HG03280 (cell line): ENCODE data around the gene POLR2F.

Experiments used
- ATAC-seq: cut with Tn5 transposase; IDR thresholded peaks from one replicate; pipeline ENCODE4 v1.9.1; 2021; ENCODE audit warnings: mild to moderate bottlenecking, moderate library complexity; ENCODE audit not compliant: unreplicated experiment

Gene POLR2F

GRCh38 chr22:37979782-37980181, 26.3 kb downstream of the POLR2F start:
- ATAC-seq, result no peak

DNA sequence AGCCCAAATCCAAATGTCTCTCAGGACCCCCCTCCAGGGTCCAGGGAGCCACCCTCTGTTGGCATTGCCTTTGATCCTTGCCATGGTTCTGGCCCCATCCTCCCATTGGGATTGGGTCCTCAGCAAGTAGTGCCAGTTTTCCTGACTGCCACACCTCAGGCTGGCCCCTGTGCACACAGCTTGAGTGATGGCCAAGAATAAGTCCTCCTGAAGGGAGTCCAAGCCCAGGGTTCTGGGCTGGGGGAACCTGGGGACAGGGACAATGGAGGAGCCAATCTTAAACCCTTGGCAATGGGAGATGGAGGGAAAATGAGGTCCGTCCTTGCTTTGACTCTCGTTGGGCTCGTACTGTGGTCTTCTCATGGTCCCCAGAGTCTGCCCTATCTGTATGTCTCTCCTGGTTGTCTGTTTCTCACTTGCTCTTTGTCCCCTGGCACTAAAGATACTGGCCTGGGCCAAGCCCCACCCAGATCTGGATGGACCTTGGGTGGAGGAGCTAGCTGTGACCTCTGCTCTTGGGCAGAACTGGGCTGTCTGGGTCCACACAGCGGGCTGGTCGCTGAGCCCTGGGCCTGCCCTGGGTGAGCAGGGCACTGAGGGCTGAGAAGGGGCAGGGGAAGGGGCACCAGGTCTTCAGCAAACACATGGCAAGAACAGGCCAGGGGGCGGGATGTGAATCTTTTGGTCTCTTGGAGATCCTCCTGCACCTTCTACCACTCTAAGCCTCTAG, 27.9 kb downstream of the POLR2F start:
- ATAC-seq, result no peak

GRCh38 chr22:37982151-37982785, 28.8 kb downstream of the POLR2F start:
- no peak for ATAC-seq

DNA sequence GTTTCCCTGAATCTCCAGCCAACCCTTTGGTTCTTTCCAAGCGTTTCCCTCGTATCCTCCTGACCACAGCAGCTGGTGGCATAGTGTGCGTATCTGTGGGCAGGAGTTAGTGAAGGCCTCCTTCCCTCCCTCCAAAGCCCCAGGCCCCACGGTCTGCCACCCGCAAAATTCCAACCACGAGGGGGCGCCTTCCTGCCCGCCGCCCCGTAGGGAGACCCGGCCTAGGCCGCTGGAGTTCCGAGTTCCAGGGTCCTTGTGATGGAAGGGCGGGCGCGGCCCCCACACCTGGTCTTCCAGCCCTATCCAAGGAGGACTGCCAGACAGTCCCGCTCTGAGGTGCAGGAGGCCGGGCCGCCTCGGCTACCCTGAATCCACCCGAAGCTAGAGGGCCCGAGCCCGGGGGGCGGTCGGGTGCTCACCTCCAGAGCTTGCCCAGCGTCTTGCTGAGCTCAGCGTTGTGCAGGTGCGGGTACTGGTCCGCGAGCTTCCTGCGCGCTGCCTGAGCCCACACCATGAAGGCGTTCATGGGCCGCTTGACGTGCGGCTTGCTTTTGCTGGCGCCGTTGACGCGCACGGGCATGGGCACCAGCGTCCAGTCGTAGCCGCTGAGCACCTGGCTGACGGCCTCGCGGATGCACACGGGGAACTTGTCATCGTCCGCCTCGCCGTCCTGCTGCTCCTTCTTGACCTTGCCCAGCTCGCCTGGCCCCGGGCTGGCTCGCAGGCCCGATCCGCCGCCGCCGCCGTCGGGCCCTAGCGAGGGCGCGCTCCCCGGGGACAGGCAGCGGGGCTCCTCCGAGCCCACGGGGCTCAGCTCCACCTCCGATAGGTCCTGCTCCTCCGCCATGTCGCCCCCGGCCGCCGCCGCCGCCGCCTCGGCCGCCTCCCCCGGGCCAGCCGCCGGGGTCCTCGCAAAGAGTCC, 29.7 kb downstream of the POLR2F start:
- no peak for ATAC-seq

DNA sequence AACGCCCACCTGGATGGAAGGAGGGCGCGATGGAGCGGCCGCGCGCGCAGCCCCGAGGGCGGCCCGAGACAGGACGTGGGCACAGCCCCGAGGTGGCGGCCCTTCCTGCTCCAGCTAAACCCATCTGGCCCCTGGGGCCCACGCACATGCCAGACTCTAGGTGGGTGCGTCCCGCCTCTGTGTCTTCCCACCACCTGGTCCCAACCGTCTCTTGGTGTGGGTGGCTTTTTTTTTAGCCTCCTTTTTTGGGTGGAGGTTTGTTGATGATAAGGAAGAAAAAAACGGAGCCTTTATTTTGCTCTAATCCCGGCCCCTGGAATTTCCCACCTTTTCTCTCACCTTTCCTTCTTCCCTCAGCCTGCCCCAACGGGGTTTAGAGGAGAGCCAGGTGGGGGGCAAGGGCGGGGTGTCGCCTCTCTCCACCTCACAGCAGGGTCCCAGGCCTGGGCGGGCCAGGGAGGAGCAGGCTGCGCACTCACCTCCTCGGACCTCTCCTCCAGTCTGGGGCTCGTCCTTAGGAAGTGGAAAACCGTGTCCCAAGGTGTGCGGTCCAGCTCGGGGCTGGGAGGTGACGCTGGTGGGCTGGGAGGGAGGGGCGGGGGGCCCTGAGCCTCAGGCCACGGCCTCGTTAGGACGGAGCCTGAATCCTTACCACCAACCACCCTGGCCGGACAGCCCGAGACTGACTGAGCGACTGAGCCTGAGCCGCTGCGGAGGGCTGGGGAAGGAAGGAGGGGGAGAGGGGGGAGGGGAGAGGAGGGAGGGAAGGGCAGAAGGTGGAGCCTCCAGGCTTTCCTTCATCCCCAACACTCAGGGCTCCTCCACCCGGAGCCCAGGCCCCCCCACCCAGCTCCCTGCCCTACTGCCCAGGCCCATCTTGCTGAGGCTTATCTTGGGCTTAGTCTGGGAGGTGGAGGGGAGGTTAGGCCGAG, 30.6 kb downstream of the POLR2F start, which contains the start of gene SOX10:
TSS of gene SOX10 (minus strand) at position 696 of the 932 bp plus-strand sequence. CDS start 771 bp downstream, outside the sequence.
- no peak for ATAC-seq

DNA sequence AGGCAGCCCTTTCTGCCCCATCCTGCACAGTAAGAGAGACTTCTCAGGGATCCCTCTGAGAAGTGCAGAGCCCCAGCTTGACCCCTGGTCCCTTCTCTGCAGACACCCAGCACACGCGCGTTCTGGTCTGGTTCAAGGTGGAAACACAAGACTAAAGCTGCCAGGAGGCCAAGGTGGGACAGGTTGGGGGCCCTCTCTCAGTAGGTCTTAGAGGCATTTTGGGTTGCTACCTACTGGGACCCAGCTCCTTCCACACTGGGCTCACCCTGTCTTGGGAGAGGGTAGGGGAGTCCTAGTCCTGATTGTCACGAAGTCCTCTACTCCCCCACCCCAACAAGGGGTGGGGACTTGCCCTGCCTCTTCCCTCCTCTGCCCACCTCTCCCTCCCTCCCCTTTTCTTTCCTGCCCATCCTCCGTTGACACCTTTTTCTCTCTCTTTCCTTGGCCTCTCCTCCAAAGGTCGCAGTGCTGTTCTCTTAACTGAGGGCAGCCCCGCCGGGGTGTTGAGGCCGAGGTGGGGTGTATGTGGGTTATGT, 31.6 kb downstream of the POLR2F start:
- ATAC-seq, result no peak

DNA sequence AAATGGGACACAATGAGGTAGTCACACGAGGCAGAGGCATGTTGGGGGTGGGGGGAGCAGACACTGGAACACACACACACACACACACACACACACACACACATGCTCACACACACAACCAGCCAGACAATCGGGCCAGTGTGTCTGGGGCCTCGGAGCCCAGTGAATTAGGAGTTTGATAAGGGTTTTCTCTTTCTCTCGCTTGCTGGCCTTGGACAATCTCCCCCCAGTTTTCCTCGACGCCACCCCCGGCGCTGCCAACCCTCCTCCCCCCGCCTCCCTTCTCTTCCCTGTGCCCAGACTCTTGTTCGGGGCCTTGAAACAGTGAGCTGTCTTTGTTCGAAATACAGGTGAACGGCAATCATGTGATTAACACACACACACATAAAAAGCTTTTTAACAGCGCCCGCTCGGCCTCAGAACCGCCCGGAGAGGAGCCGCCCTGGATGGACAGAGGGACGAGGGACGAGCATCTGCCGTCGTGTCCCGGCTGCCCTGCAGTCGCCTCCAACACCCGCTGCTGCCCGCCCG, 32.3 kb downstream of the POLR2F start:
- ATAC-seq, result no peak

- no peak for ATAC-seq
Measured at GRCh38 chr22:37986371-37986770, 32.9 kb downstream of the POLR2F start.

DNA sequence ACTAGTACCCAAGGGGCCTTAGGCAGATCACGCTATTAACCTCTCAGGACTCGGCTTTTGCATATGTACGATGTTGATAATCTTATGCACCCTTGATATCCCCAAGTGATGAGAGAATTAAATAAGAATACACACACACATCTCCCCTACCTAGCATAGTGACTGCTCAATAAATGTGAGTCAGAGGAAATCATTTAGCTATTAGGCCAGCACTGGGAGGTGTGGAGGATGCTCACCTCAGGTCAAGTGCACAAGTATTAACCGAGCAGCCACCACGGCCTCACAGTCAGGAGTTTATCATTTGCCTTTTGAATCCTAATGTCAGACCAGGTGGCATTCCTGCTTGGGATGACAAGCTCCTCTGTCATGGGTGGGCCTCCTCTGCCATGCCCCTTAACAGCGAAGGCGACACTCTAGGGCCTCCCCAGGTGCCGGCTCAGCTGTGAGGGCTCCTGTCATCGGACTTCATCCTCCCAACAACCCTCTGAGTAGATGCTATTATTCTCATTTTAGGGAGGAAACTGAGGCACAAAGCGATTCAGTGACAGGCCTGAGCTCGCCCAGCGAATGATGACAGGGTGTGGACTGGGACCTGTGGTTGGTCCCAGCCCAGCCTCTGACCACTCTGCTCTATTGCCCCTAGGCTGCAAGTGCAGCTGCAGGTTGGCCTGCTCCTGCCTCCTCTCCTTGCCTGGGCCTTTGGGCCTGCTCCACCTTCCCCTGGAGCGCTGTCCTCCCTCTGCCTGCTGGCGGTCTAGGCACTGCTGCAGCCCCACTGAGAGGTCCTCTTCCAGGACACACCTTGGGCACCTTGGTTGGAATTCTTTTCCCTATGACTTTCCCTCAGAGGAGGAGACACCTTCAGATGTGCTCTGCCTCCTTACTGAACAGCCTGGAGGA, 35.9 kb downstream of the POLR2F start:
- no peak for ATAC-seq

DNA sequence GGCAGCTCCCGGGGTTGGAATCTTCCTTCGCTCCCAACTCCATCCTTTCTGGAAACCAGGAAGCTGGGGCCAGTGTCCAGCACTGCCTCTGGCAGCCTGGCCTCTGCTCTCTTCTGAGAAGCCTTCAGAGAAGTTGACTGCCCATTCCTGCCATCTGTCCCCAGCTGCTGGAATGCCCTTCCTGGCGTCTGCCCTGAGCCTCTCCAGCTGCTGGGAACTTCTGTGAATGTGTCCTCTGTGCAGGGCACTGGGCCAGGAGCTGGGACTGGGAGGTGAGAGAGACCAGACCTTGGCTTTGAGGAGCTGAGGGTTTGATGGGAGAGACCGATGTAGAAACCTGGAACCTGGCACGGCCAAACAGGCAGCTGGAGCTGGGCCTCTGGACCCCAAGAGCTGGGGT, 36.8 kb downstream of the POLR2F start:
- ATAC-seq, result no peak

GRCh38 chr22:37990862-37991261, 37.4 kb downstream of the POLR2F start:
- no peak for ATAC-seq

- ATAC-seq, result no peak
Measured at GRCh38 chr22:37991731-37992442, 38.4 kb downstream of the POLR2F start.

- ATAC-seq, result no peak
Measured at GRCh38 chr22:37994049-37994448, 40.5 kb downstream of the POLR2F start.

DNA sequence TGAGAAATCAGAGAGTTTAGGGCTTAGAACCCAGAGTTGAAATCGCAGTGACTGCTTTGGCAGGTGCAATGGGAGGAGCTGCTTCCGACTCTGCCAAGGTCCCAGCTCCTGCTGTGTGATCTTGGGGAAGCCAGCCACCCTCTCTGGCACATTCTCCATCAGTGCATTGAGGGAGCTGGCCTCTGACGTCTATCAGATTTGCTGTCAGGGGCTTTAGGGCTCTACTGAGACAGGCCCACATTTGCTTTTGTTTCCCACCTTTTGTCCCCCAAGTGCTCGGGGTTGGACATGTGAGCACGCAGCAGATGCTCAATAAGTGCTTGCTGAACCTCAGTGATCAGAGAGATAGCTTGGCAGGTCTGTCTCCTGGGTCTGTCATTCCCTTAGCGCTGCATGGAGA, 41.5 kb downstream of the POLR2F start:
- no peak for ATAC-seq

GRCh38 chr22:37995460-37995859, 42.0 kb downstream of the POLR2F start:
- ATAC-seq, result no peak

DNA sequence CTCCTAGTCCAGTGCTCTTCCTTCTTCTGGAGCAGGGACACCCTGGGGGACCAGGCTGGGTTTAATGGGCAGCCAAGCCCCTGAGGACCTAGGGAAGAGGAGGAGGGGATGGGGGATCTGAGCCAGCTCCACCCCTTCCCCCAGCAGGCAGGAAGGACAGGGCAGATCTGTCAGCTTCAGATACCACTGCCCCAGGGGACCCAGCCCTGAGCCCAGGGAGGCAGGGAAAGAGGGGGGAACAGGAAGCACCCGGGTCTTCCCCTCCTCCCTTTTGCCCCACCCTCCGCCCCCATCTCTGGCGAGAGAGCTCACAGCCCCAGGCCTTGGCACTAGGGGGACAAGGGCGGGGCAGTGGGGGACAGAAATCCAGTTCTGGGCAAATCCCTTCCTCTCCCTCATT, 42.6 kb downstream of the POLR2F start:
- ATAC-seq, result no peak

DNA sequence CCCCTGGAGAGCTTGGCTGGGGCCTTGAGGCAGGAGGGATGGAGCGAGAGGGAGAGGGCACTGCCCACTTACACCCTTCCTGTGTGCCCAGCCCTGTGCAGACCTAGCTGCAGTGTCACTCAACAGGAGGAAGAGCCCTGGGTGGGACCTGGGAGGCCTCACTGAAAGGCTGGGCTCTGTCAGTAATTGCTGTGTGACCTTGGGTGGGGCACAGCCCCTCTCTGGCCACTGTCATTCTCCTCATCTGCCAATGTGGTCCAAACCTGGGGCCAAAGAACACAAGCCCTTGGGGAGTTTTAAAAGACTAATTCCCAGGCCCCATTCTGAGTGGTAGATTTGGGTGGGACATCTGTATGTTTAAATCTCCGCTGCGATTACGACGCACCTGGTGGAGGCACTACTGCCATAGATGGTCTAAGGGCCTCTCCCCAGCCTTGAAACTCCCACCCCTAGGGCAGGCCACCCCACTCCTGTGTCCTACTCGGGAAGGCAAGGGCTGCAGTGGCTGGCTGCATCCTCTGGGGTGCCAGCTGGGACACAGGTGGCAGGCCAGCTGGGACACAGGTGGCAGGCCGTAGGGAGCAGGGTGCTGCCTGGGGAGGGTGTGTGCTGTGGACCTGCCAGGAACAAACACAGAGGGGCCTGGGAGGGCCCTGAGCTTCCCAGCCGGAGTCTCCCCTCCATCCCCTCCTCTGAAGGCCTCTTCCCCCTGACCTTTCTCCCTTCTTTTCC, 43.2 kb downstream of the POLR2F start:
- ATAC-seq, result no peak

DNA sequence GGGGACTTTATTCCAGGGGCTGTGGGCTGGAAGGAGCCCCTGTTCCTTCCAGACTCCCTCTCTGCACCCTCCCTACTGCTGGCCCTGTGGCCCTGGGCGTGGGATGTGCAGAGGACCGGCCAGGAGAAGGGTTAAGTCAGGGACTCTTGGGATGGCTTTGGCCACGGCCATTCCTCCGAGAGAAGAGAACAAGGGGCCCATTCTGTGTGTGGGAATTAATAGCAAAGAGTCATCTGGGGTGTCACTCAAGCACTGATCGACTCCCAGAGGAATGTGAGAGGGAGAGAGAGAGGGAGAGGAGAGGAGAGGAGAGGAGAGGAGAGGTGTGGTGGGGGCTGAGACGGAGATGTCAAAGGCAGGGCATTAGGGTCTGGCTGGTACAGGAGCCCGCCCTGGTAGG, 45.0 kb downstream of the POLR2F start:
- ATAC-seq, result no peak
